ENCODE results near the gene KATNA1.

GRCh38 chr6:149691201-149691600 lies 42.7 kb upstream of the KATNA1 start:
- TF ChIP-seq RAD21 (IDR thresholded peaks at IDR 0.05; ENCODE audit: low read depth) (no peak), TAF1 (IDR thresholded peaks at IDR 0.05; ENCODE audit: low read depth) (no peak), ZBTB7A (IDR thresholded peaks at IDR 0.05; ENCODE audit: low read depth) (no peak), MAX (IDR thresholded peaks at IDR 0.05) (no peak), CREB1 (IDR thresholded peaks at IDR 0.05; ENCODE audit: low read depth) (no peak), REST (IDR thresholded peaks at IDR 0.05; ENCODE audit: low read depth) (no peak), FOXM1 (IDR thresholded peaks at IDR 0.05; ENCODE audit: borderline replicate concordance, low read depth) (no peak)
